ENCODE data around the gene ZNF606.

- TF ChIP-seq GABPA (IDR thresholded peaks at IDR 0.05; ENCODE audit: low read depth) (no peak), CTCF (IDR thresholded peaks at IDR 0.05; ENCODE audit: insufficient read depth, low read length) (no peak), POLR2AphosphoS5 (IDR thresholded peaks at IDR 0.05; ENCODE audit: low read depth) (no peak), SPI1 (IDR thresholded peaks at IDR 0.05; ENCODE audit: borderline replicate concordance, low read depth) (no peak)
- TF ChIP-seq, protein P1, sequence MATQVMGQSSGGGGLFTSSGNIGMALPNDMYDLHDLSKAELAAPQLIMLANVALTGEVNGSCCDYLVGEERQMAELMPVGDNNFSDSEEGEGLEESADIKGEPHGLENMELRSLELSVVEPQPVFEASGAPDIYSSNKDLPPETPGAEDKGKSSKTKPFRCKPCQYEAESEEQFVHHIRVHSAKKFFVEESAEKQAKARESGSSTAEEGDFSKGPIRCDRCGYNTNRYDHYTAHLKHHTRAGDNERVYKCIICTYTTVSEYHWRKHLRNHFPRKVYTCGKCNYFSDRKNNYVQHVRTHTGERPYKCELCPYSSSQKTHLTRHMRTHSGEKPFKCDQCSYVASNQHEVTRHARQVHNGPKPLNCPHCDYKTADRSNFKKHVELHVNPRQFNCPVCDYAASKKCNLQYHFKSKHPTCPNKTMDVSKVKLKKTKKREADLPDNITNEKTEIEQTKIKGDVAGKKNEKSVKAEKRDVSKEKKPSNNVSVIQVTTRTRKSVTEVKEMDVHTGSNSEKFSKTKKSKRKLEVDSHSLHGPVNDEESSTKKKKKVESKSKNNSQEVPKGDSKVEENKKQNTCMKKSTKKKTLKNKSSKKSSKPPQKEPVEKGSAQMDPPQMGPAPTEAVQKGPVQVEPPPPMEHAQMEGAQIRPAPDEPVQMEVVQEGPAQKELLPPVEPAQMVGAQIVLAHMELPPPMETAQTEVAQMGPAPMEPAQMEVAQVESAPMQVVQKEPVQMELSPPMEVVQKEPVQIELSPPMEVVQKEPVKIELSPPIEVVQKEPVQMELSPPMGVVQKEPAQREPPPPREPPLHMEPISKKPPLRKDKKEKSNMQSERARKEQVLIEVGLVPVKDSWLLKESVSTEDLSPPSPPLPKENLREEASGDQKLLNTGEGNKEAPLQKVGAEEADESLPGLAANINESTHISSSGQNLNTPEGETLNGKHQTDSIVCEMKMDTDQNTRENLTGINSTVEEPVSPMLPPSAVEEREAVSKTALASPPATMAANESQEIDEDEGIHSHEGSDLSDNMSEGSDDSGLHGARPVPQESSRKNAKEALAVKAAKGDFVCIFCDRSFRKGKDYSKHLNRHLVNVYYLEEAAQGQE (IDR thresholded peaks at IDR 0.05; ENCODE audit: insufficient replicate concordance, low read depth): no peak
Observed at GRCh38 chr19:57947088-57947418, 55.6 kb downstream of the ZNF606 start.
